NOMO-1 treated with DMSO at 0.1 percent for 48 hours (cell line): ENCODE data around the gene METAP1D.
A peak's percentile ranks its signal among the peaks of the same experiment; 100 is the strongest.
"Not testable (repeated sequence)": the region's sequence is repeated elsewhere in the genome, so short reads cannot be mapped to it uniquely, and the experiment has no call there.

Experiments
- DNase-seq: peaks from one replicate; lab custom pipeline; 2025; ENCODE audit not compliant: unreplicated experiment; lab: John Stamatoyannopoulos, UW

The METAP1D gene

GRCh38 chr2:171996021-171996420 is 3.7 kb upstream of the METAP1D start:
- DNase-seq, result no peak

- DNase-seq, result not testable (repeated sequence)
Observed at GRCh38 chr2:171997031-171997430, 2.7 kb upstream of the METAP1D start.

GRCh38 chr2:171999161-171999560 is 592 bp upstream of the METAP1D start:
- DNase-seq, result no peak

GRCh38 chr2:172000696-172001361 is 1.1 kb downstream of the METAP1D start:
- DNase-seq, result no peak

GRCh38 chr2:172007372-172007771 is 7.6 kb downstream of the METAP1D start:
- DNase-seq, result no peak

- no peak for DNase-seq
Observed at GRCh38 chr2:172009823-172010222, 10.1 kb downstream of the METAP1D start.

- DNase-seq, result peak; percentile 81
Observed at GRCh38 chr2:172011812-172012575, 12.2 kb downstream of the METAP1D start.

GRCh38 chr2:172012677-172013391 is 13.1 kb downstream of the METAP1D start:
- no peak for DNase-seq

GRCh38 chr2:172013396-172013795 is 13.6 kb downstream of the METAP1D start:
- peak; percentile 80 for DNase-seq

GRCh38 chr2:172021074-172021931 is 21.6 kb downstream of the METAP1D start:
- DNase-seq, result peak; percentile 47

GRCh38 chr2:172021955-172022354 is 22.2 kb downstream of the METAP1D start:
- DNase-seq, result no peak

GRCh38 chr2:172031536-172031935 is 31.8 kb downstream of the METAP1D start:
- no peak for DNase-seq

- DNase-seq, result no peak
Observed at GRCh38 chr2:172038121-172038520, 38.4 kb downstream of the METAP1D start.

- DNase-seq, result peak; percentile 47
Observed at GRCh38 chr2:172038604-172039003, 38.9 kb downstream of the METAP1D start.

GRCh38 chr2:172039011-172039704 is 39.4 kb downstream of the METAP1D start:
- DNase-seq, result no peak

GRCh38 chr2:172040311-172040710 is 40.6 kb downstream of the METAP1D start:
- no peak for DNase-seq

- peak; percentile 40 for DNase-seq
Observed at GRCh38 chr2:172046080-172046678, 46.4 kb downstream of the METAP1D start.

- DNase-seq, result no peak
Observed at GRCh38 chr2:172046866-172047565, 47.3 kb downstream of the METAP1D start.
